Measurements from ENCODE around the gene TM9SF2. TPM values are rescaled to one million over a fixed set of nuclear protein-coding genes. Genes with fewer than 3 reads are reported as not detected.

Gene TM9SF2
- total RNA-seq, 1 experiment from 2014 or later: 154 TPM

DNA sequence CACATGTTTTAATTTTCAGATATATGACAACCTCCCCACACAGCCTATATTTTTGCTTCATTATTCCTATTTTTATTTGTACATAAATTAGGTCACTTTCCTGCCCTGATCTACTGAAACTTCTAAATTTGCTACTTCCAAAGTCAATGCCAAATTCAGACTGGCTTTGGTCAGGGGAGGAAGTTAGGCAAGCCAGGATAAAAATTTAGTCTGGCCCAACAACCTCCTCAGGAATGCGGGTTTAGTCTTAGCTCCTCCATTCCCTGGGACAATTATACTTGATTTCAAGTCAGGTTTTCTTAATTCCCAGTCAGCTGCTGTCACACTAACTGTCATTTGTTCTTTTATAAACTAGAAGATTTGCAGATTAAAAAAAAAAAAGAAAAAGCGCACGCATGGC lies 84.3 kb downstream of the TM9SF2 start:
- Histone ChIP-seq H3K36me3 (ENCODE audit: control insufficient read depth, insufficient read depth, low read length) (no peaks in the 10 kb centered on the region), H3K9me3 (no peaks in the 10 kb centered on the region), H3K27me3 (replicated peaks; ENCODE audit: control insufficient read depth, insufficient read depth, low read length) (no peaks in the 10 kb centered on the region; the same call in 1 of the 2 replicates), H3K4me1 (no peaks in the 10 kb centered on the region), H3K4me3 (ENCODE audit: low read depth, low read length) (no peak overlapping the region)
- Mint-ChIP-seq H3K36me3 (ENCODE audit: insufficient read depth, unreplicated experiment) (no peaks in the 10 kb centered on the region), H3K9me3 (ENCODE audit: unreplicated experiment) (no peaks in the 10 kb centered on the region), H3K4me3 (ENCODE audit: unreplicated experiment) (no peak overlapping the region), H3K4me1 (ENCODE audit: low read depth, unreplicated experiment) (no peaks in the 10 kb centered on the region), H3K27me3 (ENCODE audit: insufficient read depth, unreplicated experiment) (no peaks in the 10 kb centered on the region), H3K27ac (ENCODE audit: unreplicated experiment) (no peak overlapping the region)
- TF ChIP-seq, protein P1, sequence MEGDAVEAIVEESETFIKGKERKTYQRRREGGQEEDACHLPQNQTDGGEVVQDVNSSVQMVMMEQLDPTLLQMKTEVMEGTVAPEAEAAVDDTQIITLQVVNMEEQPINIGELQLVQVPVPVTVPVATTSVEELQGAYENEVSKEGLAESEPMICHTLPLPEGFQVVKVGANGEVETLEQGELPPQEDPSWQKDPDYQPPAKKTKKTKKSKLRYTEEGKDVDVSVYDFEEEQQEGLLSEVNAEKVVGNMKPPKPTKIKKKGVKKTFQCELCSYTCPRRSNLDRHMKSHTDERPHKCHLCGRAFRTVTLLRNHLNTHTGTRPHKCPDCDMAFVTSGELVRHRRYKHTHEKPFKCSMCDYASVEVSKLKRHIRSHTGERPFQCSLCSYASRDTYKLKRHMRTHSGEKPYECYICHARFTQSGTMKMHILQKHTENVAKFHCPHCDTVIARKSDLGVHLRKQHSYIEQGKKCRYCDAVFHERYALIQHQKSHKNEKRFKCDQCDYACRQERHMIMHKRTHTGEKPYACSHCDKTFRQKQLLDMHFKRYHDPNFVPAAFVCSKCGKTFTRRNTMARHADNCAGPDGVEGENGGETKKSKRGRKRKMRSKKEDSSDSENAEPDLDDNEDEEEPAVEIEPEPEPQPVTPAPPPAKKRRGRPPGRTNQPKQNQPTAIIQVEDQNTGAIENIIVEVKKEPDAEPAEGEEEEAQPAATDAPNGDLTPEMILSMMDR (IDR thresholded peaks at IDR 0.05; ENCODE audit: insufficient read depth in 1 of 2, low read depth in 1 of 2, low read length in 1 of 2, severe bottlenecking in 1 of 2, unreplicated experiment in 1 of 2): no peak
- DNase-seq: no peak
- BruUV-seq (replicated peaks): no TSS peak
- intact Hi-C loops (cut with micrococcal nuclease; ENCODE audit: unreplicated experiment): no loop called here
- CTCF ChIA-PET: no interaction called here
- POLR2A ChIA-PET: no interaction called here

DNA sequence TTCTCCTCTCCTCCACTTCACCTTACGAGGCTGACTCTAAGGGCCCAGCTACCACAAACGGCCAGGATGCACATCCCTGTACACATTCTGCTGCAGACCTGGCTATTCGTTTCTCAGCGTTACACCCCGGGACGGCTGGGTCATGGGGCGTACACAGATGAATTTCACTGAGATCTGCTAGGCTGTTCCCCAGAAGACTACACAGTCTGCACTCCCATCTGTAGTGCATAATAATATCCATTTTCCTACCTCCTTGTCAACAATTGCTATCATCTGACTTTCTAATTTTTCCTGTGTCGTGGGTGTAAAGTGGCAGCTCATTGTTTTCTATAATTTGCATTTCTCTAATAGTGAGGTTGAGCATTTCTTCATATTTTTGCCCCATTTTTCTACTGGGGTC lies 85.7 kb downstream of the TM9SF2 start:
- POLR2A ChIA-PET: no interaction called here
- no peak overlapping the region for H3K4me3 ChIP-seq (ENCODE audit: low read depth, low read length)
- H3K4me1 Mint-ChIP-seq (ENCODE audit: low read depth, unreplicated experiment): no peaks in the 10 kb centered on the region
- no peaks in the 10 kb centered on the region for H3K9me3 ChIP-seq
- no peaks in the 10 kb centered on the region; the same call in 1 of the 2 replicates for H3K27me3 ChIP-seq (replicated peaks; ENCODE audit: control insufficient read depth, insufficient read depth, low read length)
- H3K36me3 ChIP-seq (ENCODE audit: control insufficient read depth, insufficient read depth, low read length): no peaks in the 10 kb centered on the region
- TF ChIP-seq, protein P1 (IDR thresholded peaks at IDR 0.05; ENCODE audit: insufficient read depth in 1 of 2, low read depth in 1 of 2, low read length in 1 of 2, severe bottlenecking in 1 of 2, unreplicated experiment in 1 of 2): no peak
- intact Hi-C loops (cut with micrococcal nuclease; ENCODE audit: unreplicated experiment): no loop called here
- CTCF ChIA-PET: no interaction called here
- H3K4me1 ChIP-seq: no peaks in the 10 kb centered on the region
- no peaks in the 10 kb centered on the region for H3K9me3 Mint-ChIP-seq (ENCODE audit: unreplicated experiment)
- no TSS peak for BruUV-seq (replicated peaks)
- no peak for DNase-seq
- H3K27ac Mint-ChIP-seq (ENCODE audit: unreplicated experiment): no peak overlapping the region
- no peaks in the 10 kb centered on the region for H3K27me3 Mint-ChIP-seq (ENCODE audit: insufficient read depth, unreplicated experiment)
- H3K4me3 Mint-ChIP-seq (ENCODE audit: unreplicated experiment): no peak overlapping the region
- H3K36me3 Mint-ChIP-seq (ENCODE audit: insufficient read depth, unreplicated experiment): no peaks in the 10 kb centered on the region

DNA sequence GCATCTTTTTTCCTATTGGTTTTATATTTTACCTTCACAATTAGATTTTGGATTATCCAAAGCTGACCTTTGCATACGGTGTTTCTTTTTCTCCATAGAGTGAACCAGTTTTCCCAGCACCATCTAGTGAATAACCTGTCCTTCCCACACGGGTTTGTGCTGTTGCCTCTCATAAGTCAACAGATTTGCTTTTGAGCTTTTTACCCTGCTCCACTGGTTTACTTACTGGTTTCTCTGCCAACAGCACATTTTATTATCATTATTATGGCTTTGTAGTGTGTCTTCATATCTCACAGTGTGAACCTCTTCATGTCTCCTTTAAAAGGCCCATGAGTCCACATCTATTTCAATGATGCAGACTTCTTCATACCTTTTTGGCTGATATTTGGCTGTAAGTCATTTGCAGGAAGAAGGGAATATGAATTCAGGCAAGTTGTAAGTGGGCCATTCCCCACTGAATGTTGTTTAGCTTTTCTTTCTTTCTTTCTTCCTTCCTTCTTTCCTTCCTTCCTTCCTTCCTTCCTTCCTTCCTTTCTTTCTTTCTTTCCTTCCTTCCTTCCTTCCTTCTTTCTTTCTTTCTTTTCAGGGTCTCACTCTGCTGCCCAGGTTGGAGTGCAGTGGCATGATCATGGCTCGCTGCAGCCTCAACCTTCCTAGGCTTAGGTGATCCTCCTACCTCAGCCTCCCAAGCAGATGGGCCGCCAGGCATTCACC lies 86.8 kb downstream of the TM9SF2 start:
- H3K9me3 ChIP-seq: no peaks in the 10 kb centered on the region
- Mint-ChIP-seq H3K27me3 (ENCODE audit: insufficient read depth, unreplicated experiment) (no peaks in the 10 kb centered on the region), H3K4me3 (ENCODE audit: unreplicated experiment) (no peak overlapping the region), H3K27ac (ENCODE audit: unreplicated experiment) (no peak overlapping the region), H3K9me3 (ENCODE audit: unreplicated experiment) (no peaks in the 10 kb centered on the region), H3K36me3 (ENCODE audit: insufficient read depth, unreplicated experiment) (no peaks in the 10 kb centered on the region), H3K4me1 (ENCODE audit: low read depth, unreplicated experiment) (no peaks in the 10 kb centered on the region)
- no peaks in the 10 kb centered on the region for H3K36me3 ChIP-seq (ENCODE audit: control insufficient read depth, insufficient read depth, low read length)
- H3K4me1 ChIP-seq: no peaks in the 10 kb centered on the region
- intact Hi-C loops (cut with micrococcal nuclease; ENCODE audit: unreplicated experiment): no loop called here
- ChIA-PET POLR2A (interaction anchor here (0.6 kb wide), 1 partner anchor 147 kb away, joined by 3 read pairs; no protein-coding TSS in a partner anchor), CTCF (interaction anchor here (0.6 kb wide), 1 partner anchor 317 kb away, joined by 3 read pairs; no protein-coding TSS in a partner anchor)
- no peaks in the 10 kb centered on the region; the same call in 1 of the 2 replicates for H3K27me3 ChIP-seq (replicated peaks; ENCODE audit: control insufficient read depth, insufficient read depth, low read length)
- DNase-seq: no peak
- BruUV-seq (replicated peaks): no TSS peak
- H3K4me3 ChIP-seq (ENCODE audit: low read depth, low read length): no peak overlapping the region
- TF ChIP-seq, protein P1 (IDR thresholded peaks at IDR 0.05; ENCODE audit: insufficient read depth in 1 of 2, low read depth in 1 of 2, low read length in 1 of 2, severe bottlenecking in 1 of 2, unreplicated experiment in 1 of 2): no peak

Measured in Caco-2 (cell line).